Measurements from ENCODE around the gene POLR2C.

GRCh38 chr16:57507136-57508034 is 44.9 kb downstream of the POLR2C start:
- no peak for TF ChIP-seq CTCF (conservative IDR thresholded peaks at IDR 0.05; ENCODE audit: low read depth in 2 of 2)
- no peak for TF ChIP-seq CREB1 (CRISPR knock-in tag; IDR thresholded peaks at IDR 0.05; ENCODE audit: low read depth)
- no peak for TF ChIP-seq ETS1 (IDR thresholded peaks at IDR 0.05)
- no peak for TF ChIP-seq JUNB (IDR thresholded peaks at IDR 0.05; ENCODE audit: unreplicated experiment)
- no peak for TF ChIP-seq EZH2 (IDR thresholded peaks at IDR 0.05; ENCODE audit: low read depth, unreplicated experiment)
- no peak for TF ChIP-seq EZH2phosphoT487 (IDR thresholded peaks at IDR 0.05; ENCODE audit: unreplicated experiment)
- no peak for TF ChIP-seq ZNF331 (CRISPR knock-in tag; IDR thresholded peaks at IDR 0.05; ENCODE audit: low read depth)
- TF ChIP-seq REST (IDR thresholded peaks at IDR 0.05; ENCODE audit: unreplicated experiment), result no peak
- TF ChIP-seq POLR2AphosphoS5 (IDR thresholded peaks at IDR 0.05; ENCODE audit: low read depth), result no peak

Measured in GM23338 (cell line).